Measurements from ENCODE around the gene FBXO24.

Gene FBXO24

DNA sequence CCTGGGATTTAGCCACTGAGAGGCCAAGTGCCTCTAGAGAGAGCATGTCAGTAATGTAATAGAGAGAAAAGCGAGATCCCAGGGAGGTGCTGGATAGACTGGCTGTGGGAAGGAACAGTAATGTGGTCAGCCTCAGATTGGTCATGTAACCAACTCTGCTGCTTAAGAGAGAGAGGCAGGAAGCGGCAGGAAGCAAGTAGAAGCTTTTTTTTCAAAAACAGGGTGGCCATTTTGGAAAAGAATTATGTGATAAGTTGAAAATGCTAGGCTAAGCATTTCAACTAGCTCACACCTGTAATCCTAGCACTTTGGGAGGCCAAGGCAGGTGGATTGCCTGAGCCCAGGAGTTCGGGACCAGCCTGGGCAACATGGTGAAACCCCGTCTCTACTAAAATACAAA is 12.3 kb downstream of the FBXO24 start:
- no peak for DNase-seq

DNA sequence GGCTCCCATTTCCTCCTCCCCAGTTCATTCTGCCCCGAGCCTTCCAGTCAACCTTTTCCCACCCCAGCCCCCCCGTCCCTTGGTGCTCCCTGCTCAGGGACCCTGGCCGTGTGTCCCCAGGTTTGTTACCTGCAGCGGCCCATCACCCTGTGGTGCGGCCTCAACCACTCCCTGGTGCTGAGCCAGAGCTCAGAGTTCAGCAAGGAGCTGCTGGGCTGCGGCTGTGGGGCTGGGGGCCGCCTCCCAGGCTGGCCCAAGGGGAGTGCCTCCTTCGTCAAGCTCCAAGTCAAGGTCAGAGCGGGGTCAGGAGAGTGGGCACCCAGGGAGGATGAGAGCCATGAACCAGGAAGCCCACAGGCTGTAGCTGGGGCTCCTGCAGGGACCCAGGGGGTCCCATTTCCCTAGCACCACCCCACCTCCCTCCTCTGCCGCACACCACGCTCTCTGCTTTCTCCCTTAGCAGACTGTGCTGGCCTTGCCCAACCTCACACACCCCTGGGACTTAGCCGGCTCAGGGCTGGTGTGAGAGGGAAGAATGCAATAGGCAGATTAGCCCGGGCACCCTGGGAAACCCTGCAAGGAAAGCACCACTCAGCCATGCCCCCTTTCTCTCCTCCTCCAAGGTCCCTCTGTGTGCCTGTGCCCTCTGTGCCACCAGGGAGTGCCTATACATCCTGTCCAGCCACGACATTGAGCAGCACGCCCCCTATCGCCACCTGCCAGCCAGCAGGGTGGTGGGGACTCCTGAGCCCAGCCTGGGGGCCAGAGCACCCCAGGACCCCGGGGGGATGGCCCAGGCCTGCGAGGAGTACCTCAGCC is 14.0 kb downstream of the FBXO24 start:
- DNase-seq, result no peak

DNA sequence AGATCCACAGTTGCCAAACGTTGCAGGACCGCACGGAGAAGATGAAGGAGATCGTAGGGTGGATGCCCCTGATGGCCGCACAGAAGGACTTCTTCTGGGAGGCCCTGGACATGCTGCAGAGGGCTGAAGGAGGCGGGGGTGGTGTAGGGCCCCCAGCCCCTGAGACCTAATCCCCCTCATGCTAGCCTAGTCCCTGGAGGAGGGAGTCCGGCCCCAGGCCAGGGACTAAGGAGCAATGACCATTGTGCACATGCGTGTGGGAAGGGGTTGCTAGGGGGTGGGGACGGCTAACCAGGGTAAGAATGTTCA is 14.6 kb downstream of the FBXO24 start:
- DNase-seq, result no peak

DNA sequence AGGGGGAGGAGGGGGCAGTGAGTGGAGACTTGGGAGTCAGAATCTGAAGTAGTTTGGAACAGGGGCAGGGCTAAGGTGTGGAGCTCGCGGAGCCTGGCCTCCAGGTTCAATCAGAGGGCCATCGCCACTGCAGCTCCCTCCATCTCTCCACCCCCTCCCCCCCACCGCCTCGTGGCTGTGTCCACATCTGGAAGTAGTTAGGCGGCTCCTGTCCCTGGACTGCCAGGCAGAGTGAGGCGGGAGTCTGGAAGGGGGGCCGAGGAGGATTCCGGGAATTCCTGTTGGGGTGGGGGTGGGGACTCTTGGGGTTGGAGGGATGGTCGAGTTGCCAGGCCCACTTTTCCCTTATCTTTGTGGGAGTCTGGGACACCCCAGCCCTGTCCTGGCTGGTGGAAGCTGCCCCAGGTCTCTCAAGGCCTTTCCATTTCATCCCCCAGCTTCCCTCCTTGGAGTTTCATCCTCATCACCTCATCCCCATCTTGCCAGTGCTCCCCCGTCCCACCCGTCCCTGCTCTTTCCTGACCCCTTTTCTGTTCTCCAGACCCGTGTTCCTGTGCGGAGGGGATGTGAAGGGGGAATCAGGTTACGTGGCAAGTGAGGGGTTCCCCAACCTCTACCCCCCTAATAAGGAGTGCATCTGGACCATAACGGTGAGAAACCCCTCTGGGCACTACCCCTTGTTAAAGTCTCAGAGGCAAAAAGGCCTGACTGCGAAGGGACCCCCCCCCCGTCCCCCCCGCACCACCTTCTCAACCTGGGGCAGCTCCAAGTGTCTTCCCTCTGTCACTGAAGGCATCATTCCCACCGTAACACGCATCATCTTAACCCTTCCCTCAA is 17.0 kb downstream of the FBXO24 start:
- no peak for DNase-seq

DNA sequence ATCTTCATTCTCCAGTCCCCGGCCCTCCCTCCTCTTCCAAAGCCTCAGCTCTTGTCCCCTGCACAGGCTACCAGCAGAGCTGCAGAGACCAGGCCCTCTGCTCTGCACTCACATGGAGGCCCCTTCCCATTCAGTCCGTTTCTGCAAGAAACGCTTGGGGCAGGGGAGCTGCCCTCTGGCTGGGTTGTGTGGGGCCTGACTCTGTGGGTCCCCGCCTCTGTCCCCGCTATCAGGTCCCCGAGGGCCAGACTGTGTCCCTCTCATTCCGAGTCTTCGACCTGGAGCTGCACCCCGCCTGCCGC is 17.5 kb downstream of the FBXO24 start:
- no peak for DNase-seq

DNA sequence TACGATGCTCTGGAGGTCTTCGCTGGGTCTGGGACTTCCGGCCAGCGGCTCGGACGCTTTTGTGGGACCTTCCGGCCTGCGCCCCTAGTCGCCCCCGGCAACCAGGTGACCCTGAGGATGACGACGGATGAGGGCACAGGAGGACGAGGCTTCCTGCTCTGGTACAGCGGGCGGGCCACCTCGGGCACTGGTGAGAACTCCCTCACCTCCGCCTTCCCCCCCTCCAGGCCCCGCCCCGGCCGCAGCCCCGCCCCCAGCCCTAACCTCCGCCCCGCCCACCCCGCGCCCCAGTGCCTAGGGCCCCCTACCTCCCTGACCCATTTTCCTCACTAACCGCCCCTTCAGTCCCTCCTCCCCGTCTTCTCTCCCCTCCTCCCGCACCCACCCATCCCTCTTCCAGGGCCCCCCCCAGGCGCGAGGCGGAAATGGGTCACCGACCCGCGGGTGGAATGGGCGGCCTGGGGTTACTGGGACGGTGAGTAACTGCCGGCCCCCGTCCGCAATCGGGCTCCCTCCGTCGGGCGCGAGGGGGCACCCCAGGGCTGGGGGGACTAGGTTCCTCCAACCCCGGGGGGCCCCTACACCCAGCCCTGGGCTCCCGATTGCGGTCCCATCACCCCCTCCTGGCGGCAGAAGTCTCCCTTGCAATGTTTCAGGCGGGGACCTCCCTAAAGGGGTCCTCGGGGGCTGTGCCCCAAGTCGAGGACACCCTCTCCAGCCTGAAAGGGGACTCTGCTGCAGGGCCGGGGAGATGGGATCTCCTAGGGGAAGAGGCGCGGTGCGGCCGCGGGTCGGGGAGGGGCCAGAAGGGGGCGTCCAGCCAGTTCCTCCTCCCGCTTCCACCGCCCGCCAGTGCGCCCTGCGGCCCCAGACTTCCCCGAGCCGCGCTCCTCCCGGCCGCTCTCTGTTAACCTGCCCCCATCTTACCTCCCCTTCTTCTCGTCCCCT is 18.2 kb downstream of the FBXO24 start:
- DNase-seq, result peak; percentile 65

DNA sequence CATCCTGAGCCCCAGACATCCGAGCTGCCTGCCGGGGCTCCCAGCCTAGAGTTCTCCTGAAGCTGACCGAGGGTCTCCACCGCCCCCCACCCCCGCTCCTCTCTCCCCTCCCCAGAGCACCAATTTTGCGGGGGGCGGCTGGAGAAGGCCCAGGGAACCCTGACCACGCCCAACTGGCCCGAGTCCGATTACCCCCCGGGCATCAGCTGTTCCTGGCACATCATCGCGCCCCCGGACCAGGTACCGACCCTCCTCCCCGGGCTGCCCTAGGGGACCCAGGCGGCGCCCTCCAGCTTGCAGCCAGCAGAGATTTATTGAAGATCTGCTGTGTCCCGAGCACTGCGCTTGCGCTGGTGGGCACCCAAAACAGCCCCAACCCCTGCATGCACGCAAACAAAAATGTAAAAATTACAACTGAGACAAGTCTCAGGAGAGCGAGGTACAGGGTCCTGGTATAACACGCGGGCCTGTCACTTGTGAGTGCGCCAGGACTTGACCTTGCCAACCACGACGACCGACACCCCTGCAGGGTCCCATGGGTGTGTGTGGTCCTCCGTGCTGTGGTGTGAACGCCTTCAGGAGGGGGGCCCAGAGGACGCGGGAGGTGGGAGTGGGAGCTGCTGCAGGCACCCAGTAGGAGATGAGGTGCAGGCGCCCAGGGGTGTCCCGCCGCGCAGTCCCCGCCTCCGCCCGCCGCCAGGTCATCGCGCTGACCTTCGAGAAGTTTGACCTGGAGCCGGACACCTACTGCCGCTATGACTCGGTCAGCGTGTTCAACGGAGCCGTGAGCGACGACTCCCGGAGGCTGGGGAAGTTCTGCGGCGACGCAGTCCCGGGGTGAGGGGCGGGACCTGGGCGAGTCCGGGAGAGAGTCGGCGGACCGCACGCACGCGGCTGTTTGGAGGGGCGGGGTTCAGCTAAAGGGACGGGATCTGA is 19.1 kb downstream of the FBXO24 start:
- DNase-seq, result no peak

DNA sequence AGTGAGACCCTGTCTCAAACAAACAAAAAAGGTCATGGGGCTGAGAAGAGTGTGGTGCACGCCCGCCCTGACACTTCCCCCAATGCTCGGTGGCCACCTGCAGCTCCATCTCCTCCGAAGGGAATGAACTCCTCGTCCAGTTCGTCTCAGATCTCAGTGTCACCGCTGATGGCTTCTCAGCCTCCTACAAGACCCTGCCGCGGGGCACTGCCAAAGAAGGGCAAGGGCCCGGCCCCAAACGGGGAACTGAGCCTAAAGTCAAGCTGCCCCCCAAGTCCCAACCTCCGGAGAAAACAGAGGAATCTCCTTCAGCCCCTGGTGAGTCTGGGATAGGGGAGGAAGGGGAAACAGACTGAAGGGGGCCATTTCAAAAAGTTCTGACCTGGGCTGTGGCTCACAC is 20.2 kb downstream of the FBXO24 start:
- DNase-seq, result no peak

DNA sequence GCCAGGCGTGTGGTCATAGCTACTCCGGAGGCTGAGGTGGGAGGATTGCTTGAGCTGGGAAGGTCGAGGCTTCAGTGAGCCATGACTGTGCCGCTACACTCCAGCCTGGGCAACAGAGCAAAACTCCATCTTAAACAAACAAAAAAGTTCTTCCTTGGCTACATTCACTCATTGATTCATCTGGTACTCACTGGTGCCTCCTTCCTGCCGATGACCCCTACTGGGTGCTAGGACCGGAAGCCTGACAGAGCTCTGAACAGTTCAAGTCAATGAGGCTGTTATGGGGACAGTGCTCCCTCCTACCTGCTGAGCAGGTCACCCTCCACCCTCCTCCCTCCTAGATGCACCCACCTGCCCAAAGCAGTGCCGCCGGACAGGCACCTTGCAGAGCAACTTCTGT is 21.0 kb downstream of the FBXO24 start:
- no peak for DNase-seq

DNA sequence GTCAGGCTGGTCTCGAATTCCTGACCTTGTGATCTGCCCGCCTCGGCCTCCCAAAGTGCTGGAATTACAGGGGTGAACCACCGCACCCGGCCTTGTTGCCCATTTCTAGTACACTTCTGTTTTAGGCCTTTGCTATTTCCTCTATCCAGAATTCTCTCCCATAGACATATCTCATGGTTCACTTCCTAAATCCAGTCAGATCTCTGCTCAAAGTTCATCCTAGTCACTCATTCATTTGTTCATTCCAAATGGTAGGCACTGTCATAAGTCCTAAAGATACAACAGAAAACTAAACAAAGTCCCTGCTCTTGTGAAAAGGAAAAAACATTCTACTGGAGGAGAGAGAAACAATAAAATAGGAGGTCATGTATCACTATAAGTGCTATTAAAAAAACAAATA is 23.8 kb downstream of the FBXO24 start:
- no peak for DNase-seq

DNA sequence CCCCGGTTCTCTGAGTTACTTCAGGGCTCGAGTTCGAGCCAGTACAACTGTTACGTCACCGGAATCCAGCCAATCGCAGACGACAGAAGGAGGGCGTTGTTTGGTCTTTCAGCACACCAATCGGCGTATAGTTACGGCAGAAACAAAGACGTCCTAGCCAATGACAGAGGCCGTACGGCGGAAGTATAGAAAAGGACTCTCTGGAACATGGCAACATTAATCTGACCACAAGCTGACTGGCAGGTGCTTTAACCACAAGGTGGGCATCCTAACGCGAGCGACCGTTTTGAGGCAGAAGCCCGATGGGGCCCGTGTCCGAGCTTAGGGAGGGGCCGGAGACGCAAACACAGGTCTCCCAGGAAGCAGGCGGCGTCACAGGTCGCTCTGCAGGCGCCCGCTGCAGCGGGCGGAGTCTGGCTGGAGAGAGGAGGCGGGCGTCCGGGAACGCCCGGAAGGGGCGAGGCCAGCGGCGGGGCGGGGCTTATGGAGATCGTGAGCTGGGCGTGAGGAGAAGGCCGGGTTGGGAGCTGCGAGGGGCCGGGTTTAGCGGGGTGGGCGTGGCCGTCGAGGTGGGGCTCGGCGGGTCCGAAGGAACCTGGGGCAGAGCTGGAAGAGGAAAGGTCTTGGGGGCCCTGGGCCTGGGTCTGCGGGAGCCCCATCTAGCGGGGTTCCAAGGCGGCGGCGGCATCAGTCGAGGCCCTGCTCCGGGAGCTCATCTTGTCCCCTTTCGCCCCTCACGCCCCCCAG is 26.0 kb downstream of the FBXO24 start, which contains the start of gene MOSPD3:
MOSPD3 (plus strand) TSS at position 558 of the 747 bp plus-strand sequence. CDS start 252 bp downstream, outside the sequence.
- DNase-seq, result peak; percentile 99

DNA sequence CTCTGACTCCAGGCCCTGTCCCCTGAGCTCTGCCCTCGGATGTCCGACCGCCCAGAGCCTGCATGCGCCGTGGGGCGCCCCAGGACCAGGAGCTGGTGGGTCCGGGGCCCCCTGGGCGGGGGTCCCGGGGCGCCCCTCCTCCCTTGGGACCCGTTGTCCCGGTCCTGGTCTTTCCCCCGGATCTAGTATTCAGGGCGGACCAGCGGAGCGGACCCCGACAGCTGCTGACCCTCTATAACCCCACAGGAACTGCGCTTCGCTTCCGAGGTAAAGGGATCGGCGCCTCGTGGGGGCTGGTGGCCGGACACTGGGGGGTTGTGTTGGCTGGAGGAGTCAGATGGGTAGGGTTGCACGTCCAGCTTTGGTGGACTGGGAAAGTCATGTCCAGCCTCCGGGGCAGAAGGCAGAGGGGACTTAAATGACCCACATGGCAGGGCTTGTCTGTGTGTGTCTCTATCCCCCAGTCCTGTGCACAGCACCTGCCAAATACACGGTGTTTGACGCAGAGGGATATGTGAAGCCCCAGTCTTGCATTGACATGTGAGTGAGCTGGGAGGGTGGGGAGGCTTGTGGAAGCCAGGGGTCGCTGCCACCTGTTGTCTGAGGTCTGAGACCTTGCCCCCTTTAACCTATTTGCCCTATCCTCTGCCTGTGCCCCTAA is 26.7 kb downstream of the FBXO24 start:
- DNase-seq, result no peak

DNA sequence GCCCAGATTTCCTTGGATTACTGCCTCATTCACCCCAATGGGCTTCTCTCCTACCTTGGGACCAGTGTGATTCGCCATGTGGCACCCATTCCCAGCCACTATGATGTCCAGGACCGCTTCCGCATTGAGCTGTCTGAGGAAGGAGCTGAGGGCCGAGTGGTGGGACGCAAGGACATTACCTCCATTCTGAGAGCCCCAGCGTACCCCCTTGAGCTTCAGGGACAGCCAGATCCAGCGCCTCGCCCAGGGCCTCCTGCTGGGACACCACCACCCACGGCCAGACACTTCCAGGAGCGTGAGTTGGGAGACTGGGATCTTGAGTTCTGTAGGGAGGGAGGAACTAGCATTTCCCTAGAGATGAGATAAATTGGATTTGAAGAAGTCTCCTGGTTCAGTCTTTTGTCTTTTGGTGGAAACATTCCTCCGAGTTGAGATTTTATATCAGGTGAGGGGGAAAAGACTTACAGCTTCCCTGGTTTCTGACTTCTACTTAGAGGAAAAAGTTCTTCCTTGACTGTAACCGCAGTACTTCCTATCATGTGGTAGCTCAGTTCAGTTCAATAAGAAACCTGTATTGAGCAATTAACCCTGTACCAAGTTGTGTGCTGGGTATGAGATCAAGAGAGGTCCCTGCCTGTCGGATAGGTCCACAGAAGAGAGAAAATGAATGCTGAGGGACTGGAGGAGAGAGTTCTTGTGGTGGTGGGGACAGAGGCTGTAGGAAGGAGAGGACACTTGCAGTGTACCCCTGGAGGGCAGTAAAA is 27.5 kb downstream of the FBXO24 start:
- peak; percentile 32 for DNase-seq

DNA sequence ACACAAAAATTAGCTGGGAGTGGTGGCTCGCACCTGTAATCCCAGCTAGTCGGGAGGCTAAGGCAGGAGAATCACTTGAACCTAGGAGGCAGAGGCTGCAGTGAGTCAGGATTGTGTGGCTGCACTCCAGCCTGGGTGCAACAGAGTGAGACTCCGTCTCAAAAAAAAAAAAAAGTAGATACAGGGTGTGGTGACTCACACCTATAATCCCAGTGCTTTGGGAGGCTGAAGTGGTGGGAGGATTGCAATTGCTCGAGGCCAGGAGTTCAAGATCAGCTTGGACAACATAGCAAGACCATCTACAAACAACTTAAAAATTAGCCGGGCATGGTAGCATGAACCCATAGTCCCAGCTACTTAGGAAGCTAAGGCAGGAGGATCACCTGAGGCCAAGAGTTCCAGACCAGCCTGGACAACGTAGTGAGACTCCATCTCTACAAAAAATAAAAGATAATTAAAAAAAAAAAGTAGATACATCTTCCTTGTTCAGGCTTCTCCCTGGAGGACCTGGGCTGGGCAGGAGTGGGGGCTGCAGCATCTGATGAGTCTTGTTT is 28.3 kb downstream of the FBXO24 start:
- DNase-seq, result no peak

DNA sequence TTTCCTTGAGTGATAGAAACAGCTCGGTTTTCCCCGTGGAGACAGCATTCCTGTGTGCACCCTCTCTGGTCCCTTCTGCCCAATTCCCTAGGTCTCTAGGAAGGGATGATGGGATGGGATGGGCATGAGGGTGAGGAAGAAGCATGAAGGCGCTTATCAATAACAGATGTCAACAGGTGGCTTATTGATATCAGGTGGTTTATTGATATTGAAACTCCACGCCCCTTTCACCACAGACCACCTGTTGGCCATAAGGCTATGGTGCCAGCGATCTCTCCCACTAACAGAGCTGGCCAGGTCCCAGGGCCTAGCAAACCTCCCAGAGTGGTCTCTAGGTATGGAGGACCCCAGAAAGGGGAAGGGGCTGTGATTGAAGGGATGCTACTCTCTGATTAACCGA is 34.1 kb downstream of the FBXO24 start:
- no peak for DNase-seq

DNA sequence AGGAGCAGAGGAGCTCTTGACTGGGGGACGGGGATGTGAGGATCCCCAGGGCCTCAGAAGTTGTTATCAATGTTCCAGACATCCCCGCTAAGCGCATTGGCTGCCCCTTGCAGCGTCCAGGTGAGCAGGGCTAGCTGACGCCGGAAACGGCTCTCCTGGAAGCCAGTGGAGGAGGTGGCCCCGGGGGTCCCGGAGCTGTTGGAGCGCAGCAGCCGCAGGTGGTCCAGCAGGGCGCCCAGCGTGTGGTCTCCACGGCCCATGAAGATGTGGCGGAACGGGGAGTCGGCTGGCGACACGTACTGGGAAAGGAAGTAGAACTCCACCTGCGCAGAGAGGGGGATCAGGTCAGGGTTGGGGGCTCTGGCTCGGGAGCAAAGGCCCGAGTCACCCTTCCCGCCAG is 34.7 kb downstream of the FBXO24 start:
- DNase-seq, result no peak

DNA sequence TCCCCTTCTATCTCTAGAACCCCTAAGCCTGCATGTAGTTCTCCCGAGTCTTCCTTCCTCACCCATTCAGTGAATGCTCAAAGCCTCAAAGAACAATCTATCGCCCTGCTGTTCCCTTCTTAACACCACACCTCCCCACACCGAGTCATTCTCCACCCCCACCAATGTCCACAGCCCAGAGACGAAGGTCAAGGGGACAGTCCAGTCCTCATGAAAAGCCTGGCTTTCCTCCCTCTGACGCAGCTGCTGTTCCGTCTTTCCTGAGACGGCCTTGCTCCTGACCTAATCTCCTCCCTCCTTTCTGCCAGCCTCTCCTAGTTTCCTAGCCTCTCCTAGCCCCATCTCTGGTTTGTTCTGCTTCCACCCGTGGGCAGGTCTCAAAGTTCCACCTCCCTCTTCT is 35.4 kb downstream of the FBXO24 start:
- DNase-seq, result no peak

DNA sequence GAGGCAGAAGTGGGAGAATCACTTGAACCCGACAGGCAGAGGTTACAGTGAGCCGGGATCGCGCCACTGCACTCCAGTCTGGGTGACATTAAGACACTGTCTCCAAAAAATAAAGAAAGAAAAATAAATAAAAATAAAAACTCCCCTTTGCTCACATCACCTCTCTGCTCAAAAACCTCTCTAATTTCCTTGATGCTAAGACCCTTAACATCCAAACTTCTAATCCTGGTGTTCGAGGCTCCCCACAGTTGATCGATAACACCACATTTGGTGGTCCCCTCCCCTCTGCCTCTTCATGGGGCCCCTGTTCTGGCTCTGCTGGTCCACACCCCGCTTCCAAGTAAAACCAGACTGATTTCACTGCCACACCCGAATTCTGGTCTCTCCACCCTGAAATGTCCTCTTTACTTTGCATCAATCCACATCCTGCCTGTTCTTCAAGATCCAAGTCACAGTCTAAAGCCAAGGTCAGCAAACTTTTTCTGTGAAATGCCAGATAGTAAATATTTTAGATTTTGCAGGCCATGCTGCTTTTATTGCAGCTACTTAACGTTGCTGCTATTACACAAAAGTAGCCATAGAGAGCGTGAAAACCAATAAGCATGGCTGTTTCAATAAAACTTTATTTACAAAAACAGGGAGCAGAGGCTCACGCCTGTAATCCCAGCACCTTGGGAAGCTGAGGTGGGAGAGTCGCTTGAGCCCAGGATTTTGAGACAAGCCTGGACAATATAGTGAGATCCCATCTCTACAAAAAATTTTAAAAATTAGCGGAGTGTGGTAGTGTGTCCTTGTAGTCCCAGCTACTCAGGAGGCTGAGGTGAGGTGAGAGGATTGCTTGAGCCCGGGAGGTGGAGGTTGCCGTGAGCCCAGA is 38.1 kb downstream of the FBXO24 start:
- no peak for DNase-seq

DNA sequence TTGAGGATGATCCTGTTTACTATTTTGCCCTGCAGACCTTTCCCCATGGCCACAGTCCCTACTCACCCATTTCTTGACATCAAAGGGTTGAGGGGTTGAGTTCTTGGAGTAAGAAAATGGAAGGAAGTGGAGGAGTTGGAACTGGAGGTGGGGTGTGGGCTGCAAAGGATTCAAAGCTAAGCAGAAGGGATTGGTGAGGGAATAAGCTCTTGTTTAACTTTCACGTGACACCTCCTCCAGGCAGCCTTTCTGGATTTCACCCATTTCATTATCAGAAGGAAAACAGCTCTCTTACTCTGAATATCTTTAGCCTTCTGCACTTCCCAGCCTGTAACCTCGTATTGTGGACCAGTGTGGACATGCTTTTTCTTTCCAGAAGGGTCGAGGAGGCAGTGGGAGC is 39.9 kb downstream of the FBXO24 start:
- DNase-seq, result no peak

All from activated CD4-positive, alpha-beta T cell treated with anti-CD3 and anti-CD28 coated beads, Interleukin-2, amount 50 U/mL, for 16 hours (primary cell).